Measurements from ENCODE around the gene CACNG5. TPM values are rescaled to one million over a fixed set of nuclear protein-coding genes. Genes with fewer than 3 reads are reported as not detected.

Gene CACNG5
- total and polyA plus RNA-seq, 7 donors: 1.1 TPM; not detected in 6

GRCh38 chr17:66932311-66932710 lies 97.4 kb downstream of the CACNG5 start:
- Histone ChIP-seq H3K4me3 (no peak overlapping the region), H3K36me3 (no peaks in the 10 kb centered on the region), H3K4me1 (no peaks in the 10 kb centered on the region), H3K27me3 (no peaks in the 10 kb centered on the region), H3K27ac (no peak overlapping the region), H3K9me3 (no peaks in the 10 kb centered on the region)
- 68 to 74% methylated on average over 2 of the region's 2 CpGs for WGBS, 2 donors
- intact Hi-C loops (cut with DNase I): no loop called here
- no peak for TF ChIP-seq EP300 (IDR thresholded peaks at IDR 0.05)
- no peak for DNase-seq

- Histone ChIP-seq H3K4me1 (no peaks in the 10 kb centered on the region), H3K27me3 (no peaks in the 10 kb centered on the region), H3K36me3 (no peaks in the 10 kb centered on the region), H3K9me3 (no peaks in the 10 kb centered on the region), H3K4me3 (no peak overlapping the region), H3K27ac (no peak overlapping the region)
- WGBS, 2 donors: 69 to 74% methylated on average over 2 of the region's 2 CpGs
- no peak for TF ChIP-seq POLR2AphosphoS5 (IDR thresholded peaks at IDR 0.05)
- TF ChIP-seq POLR2A (IDR thresholded peaks at IDR 0.05): no peak
- TF ChIP-seq EP300 (IDR thresholded peaks at IDR 0.05): no peak
- no peak for TF ChIP-seq CTCF (IDR thresholded peaks at IDR 0.05)
- DNase-seq: peak; percentile 10
- intact Hi-C loops (cut with DNase I): no loop called here
Observed at GRCh38 chr17:66934040-66934439, 99.1 kb downstream of the CACNG5 start.

Small RNA genes within 50 kb of the gene (small RNA-seq; reads per million reads assigned to genes)
- gene MIR634 (0 reads per million in 3 donors), gene RNA5SP446 (0 reads per million in 3 donors)

Other genes starting within 250 kb of the CACNG5 start
- under 1 TPM; 0.16 to 0.83 (median 0.38) TPM for gene CACNG4, start 129.6 kb downstream of the CACNG5 start, total RNA-seq
- under 1 TPM in 2 of 3 donors, not detected in 1; under 0.01 to 0.23 TPM for gene CACNG4, start 129.6 kb downstream of the CACNG5 start, polyA plus RNA-seq
- not detected for gene CACNG1, start 209.4 kb downstream of the CACNG5 start, total RNA-seq
- not detected for gene CACNG1, start 209.4 kb downstream of the CACNG5 start, polyA plus RNA-seq

Data from sigmoid colon (tissue), 7 donors.